Measurements from ENCODE around the gene MINAR1.
"Not testable (repeated sequence)": the region's sequence is repeated elsewhere in the genome, so short reads cannot be mapped to it uniquely, and the experiment has no call there.

MINAR1 gene

DNA sequence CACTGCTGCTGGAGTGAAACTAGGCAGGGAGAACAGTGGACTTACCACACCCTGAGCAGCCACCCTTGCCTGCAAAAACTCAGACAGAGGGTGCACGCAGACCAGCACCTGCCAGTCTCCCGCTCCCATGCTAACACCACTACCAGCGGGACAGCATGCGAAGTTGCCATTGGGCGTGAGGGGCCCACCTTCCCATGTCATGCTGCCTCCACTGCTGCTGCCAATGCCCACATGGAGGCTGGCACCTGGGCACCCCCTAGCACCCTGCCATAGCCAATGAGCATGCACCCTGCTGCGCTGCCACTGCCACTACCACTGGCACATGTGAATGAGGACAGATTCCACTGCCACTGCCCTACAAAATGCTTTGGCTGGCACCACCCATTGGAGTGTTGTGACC lies 19.7 kb upstream of the MINAR1 start:
- no peak for DNase-seq (ENCODE audit: low read depth)
- H3K4me3 ChIP-seq (replicated peaks; ENCODE audit: low read depth, low read length) = no peak overlapping the region
- TF ChIP-seq, protein P1, sequence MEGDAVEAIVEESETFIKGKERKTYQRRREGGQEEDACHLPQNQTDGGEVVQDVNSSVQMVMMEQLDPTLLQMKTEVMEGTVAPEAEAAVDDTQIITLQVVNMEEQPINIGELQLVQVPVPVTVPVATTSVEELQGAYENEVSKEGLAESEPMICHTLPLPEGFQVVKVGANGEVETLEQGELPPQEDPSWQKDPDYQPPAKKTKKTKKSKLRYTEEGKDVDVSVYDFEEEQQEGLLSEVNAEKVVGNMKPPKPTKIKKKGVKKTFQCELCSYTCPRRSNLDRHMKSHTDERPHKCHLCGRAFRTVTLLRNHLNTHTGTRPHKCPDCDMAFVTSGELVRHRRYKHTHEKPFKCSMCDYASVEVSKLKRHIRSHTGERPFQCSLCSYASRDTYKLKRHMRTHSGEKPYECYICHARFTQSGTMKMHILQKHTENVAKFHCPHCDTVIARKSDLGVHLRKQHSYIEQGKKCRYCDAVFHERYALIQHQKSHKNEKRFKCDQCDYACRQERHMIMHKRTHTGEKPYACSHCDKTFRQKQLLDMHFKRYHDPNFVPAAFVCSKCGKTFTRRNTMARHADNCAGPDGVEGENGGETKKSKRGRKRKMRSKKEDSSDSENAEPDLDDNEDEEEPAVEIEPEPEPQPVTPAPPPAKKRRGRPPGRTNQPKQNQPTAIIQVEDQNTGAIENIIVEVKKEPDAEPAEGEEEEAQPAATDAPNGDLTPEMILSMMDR (IDR thresholded peaks at IDR 0.05; ENCODE audit: low read length, missing control alignments) = no peak

DNA sequence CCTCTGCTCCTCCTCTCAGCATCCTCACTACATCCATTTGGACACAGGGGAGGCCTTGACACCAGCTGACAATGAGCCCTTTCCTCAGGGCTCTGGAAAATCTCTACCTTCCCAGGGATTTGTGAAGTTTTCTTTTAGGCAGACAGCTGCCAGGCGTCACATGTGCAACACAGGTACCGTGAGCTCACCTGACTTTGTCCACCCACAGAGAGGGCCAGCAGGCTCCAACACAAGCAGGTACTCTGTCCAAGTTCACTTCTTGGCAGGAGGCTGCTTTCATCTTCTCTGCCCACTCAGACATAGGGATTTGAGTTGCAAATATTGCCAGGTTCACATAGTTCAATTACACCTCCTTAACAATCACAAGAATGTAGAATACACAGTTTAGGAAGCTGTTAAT lies 15.3 kb upstream of the MINAR1 start:
- no peak overlapping the region for H3K4me3 ChIP-seq (replicated peaks; ENCODE audit: low read depth, low read length)
- no peak for DNase-seq (ENCODE audit: low read depth)
- TF ChIP-seq, protein P1 (IDR thresholded peaks at IDR 0.05; ENCODE audit: low read length, missing control alignments) = no peak

DNA sequence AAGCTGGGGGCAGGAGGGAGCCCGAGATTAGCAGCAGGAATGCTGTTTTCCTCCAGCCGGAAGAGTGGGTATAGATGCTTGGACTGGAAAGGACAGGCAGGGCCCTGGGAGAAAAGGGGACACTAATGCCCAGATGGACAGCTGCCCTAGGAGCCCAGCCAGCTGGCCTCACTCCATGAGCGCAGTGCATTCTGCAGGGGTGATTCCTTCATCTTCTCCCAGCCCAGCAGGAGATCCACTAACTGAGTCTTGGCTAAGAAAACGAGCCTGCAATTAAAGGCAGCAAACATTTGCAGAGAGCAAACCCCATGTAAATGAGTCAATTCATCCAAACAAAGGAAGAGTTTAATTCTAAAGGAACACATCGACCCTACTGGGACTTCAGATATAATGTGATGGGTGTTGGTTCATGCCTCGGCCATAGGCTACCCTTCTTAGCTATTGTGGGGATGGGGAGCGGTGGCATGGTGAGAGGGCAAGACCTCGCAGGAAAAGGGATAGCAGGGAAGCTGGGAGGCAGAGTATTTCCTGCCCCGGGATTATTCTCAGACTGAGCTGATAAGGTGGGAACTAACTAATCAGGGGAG lies 13.3 kb upstream of the MINAR1 start:
- DNase-seq (ENCODE audit: low read depth) = no peak
- TF ChIP-seq, protein P1 (IDR thresholded peaks at IDR 0.05; ENCODE audit: low read length, missing control alignments) = no peak
- no peak overlapping the region for H3K4me3 ChIP-seq (replicated peaks; ENCODE audit: low read depth, low read length)

DNA sequence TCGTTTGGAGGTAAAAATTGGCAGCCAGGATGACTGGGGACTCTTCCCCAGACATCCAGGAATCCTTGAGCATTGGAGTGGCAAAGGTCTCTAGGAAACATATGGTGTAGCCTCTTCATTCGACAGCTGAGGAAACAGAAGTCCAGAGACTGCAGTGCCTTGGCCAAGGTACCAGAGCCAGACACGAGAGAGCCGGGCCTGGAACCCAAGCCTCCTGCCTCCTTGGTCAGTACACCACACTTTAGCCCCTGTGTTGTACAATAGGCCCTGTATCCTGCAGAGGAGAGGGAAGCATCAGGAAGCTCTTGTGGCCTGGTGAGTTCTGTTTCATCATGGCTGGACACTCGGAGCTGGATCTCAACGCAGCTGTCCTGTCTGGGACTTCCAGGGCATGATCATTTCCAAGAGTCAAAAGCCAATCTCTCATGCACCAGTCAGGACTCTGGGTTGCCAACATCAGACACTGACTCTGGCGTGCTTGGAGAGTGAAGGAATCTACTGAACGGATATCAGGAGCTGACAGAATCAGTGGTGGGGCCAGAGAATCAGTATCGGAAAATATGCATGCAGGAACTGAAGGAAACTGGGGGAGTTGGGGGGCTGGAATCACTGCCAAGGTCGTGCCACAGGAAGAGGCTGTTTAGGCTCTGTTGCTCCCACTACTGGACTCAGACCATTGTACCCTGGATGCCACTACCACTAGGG lies 6.4 kb upstream of the MINAR1 start:
- no peak overlapping the region for H3K4me3 ChIP-seq (replicated peaks; ENCODE audit: low read depth, low read length)
- TF ChIP-seq, protein P1 (IDR thresholded peaks at IDR 0.05; ENCODE audit: low read length, missing control alignments) = no peak
- no peak for DNase-seq (ENCODE audit: low read depth)

DNA sequence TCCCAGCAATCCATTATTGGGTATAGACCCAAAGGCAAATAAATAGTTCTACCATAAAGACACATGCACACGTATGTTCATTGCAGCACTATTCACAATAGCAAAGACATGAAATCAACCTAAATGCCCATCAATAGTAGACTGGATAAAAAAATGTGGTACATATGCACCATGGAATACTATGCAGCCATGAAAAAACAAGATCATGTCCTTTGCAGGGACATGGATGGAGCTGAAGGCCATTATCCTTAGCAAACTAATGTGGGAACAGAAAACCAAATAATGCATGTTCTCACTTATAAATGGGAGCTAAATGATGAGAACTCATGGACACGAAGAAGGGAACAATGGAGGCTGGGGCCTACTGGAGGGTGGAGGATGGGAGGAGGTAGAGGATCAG lies 5.2 kb upstream of the MINAR1 start:
- H3K4me3 ChIP-seq (replicated peaks; ENCODE audit: low read depth, low read length); DNase-seq (ENCODE audit: low read depth): not testable (repeated sequence)

DNA sequence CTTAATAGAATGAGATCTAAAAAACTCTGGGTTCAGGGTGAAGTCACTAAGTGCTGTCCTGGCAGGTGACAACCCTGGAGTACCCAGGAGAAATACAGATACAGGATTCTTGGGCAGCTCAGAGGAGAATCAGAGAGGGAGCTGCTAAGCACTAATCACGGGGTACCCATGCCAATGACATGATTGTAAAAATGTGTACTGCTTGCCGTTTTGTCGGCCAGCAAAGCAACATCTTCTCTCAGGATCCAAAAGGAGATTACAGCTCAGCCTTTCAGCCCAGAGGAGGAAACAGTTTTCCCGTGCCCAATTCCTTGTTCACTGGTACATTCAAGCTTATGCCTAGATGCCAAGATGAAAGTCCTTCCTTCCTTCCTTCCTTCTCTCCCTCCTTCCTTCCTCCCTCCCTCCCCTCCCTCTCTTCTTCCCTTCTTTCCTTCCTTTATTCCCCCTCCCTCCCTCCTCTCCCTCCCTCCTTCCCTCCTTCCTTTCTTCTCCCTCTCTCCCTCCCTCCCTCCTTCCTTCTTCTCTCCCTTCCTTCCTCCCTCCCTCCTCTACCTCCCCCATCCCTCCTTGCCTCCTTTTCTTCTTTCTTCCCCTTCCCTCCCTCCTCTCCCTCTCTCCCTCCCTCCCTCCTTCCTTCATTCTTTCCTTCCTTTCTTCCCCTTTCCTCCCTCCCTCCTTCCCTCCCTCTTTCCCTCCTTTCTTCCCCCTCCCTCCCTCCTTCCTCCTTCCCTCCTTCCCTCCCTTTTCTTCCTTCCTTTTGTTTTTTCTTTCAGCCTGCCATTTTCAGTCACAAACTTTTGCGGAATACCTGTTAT lies 4.1 kb upstream of the MINAR1 start:
- TF ChIP-seq, protein P1 (IDR thresholded peaks at IDR 0.05; ENCODE audit: low read length, missing control alignments) = no peak
- DNase-seq (ENCODE audit: low read depth) = no peak
- no peak overlapping the region for H3K4me3 ChIP-seq (replicated peaks; ENCODE audit: low read depth, low read length)

DNA sequence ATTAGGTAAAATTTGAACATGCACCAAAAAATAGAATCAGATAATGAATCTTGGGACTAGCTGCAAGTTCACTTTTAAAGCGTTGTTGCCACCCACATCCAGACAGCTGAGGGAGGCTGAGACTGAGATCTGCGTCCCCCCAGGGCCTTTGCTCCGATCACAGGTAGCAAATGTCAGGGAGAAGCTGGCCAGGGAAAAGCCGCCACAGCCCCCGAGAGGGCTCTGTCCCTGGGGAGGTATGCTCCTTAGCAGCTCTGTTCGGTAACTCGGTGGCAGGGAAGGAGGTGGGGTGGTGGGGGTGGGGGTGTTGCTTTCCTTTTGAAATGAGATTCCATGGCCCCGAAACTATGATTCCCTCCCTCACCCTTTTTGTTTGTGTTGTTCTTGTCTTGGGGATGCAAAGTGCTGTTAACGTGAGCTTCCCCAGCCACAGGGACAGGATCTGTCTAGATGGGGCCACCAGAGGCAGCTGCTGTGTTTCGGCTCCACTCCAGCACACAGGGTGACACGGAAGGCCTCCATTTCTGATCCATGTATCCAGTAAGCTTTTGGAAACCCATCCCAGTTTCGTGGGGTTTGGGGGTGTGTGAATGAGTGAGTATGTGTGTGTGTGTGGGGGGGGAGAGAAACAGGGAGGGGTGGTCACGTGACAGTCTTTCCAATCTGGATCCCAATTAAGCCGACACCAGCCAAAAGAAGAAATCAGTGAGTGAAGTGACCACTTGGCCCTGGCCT lies 1.1 kb upstream of the MINAR1 start:
- DNase-seq (ENCODE audit: low read depth) = no peak
- peak overlapping the region; percentile 44 for H3K4me3 ChIP-seq (replicated peaks; ENCODE audit: low read depth, low read length)
- TF ChIP-seq, protein P1 (IDR thresholded peaks at IDR 0.05; ENCODE audit: low read length, missing control alignments) = no peak

All from fibroblast of pulmonary artery (primary cell).